GM08714 (cell line): ENCODE measurements around the gene RNPEP.
"Not testable (repeated sequence)": the region's sequence is repeated elsewhere in the genome, so short reads cannot be mapped to it uniquely, and the experiment has no call there.

Experiments
- H3K4me3 ChIP-seq: fragments of 200-500 bp; sonication (Bioruptor generic); 2 replicates; pipeline ENCODE4 v1.5.1; 2014; ENCODE audit warnings: mild to moderate bottlenecking, low read length, inconsistent platforms
- ZNF274 ChIP-seq: IDR thresholded peaks from 2 replicates; pipeline ENCODE4 v1.6.1; 2012; ENCODE audit warnings: mild to moderate bottlenecking, low read depth, low read length

The RNPEP gene

GRCh38 chr1:201982623-201983379, at the start of gene RNPEP:
Gene RNPEP, plus strand, starts transcription at chr1:201982648. Its CDS starts 19 bp downstream, at chr1:201982667.
- TF ChIP-seq ZNF274 = no peak
- peak within 1 kb of the TSS; percentile 88 for H3K4me3 ChIP-seq

- no peak for TF ChIP-seq ZNF274
- H3K4me3 ChIP-seq = no peak overlapping the region
Measured at GRCh38 chr1:201933840-201934430, 48.5 kb upstream of the RNPEP start.

- TF ChIP-seq ZNF274 = no peak
- H3K4me3 ChIP-seq = no peak overlapping the region
Measured at GRCh38 chr1:201937624-201938213, 44.7 kb upstream of the RNPEP start.

GRCh38 chr1:201938440-201939035, 43.9 kb upstream of the RNPEP start:
- H3K4me3 ChIP-seq = no peak overlapping the region
- no peak for TF ChIP-seq ZNF274

- TF ChIP-seq ZNF274 = no peak
- H3K4me3 ChIP-seq = no peak overlapping the region
Measured at GRCh38 chr1:201939148-201939547, 43.3 kb upstream of the RNPEP start.

- TF ChIP-seq ZNF274 = no peak
- H3K4me3 ChIP-seq = no peak overlapping the region
Measured at GRCh38 chr1:201939574-201939973, 42.9 kb upstream of the RNPEP start.

GRCh38 chr1:201940316-201940715, 42.1 kb upstream of the RNPEP start:
- H3K4me3 ChIP-seq = not testable (repeated sequence)

- H3K4me3 ChIP-seq = no peak overlapping the region
- TF ChIP-seq ZNF274 = no peak
Measured at GRCh38 chr1:201941420-201942128, 40.9 kb upstream of the RNPEP start.

GRCh38 chr1:201942129-201942495, 40.3 kb upstream of the RNPEP start:
- no peak for TF ChIP-seq ZNF274

GRCh38 chr1:201944002-201944401, 38.4 kb upstream of the RNPEP start:
- TF ChIP-seq ZNF274 = no peak
- no peak overlapping the region for H3K4me3 ChIP-seq

More at GRCh38 chr1:201942129-201942495, 40.3 kb upstream of the RNPEP start:
- no peak overlapping the region for H3K4me3 ChIP-seq

GRCh38 chr1:201944639-201945038, 37.8 kb upstream of the RNPEP start:
- no peak overlapping the region for H3K4me3 ChIP-seq

GRCh38 chr1:201945157-201945556, 37.3 kb upstream of the RNPEP start:
- H3K4me3 ChIP-seq = no peak overlapping the region
- TF ChIP-seq ZNF274 = no peak

More at GRCh38 chr1:201944639-201945038, 37.8 kb upstream of the RNPEP start:
- no peak for TF ChIP-seq ZNF274

GRCh38 chr1:201945863-201946223, 36.6 kb upstream of the RNPEP start:
- no peak for TF ChIP-seq ZNF274
- no peak overlapping the region for H3K4me3 ChIP-seq

- TF ChIP-seq ZNF274 = no peak
- H3K4me3 ChIP-seq = no peak within 1 kb of the TSS
Measured at GRCh38 chr1:201946224-201946908, 36.1 kb upstream of the RNPEP start, which contains the start of gene LMOD1. Gene LMOD1, minus strand, starts transcription at chr1:201946548. Its CDS starts 208 bp downstream, at chr1:201946340.
